ENCODE measurements around the gene ARVCF.

- TF ChIP-seq ZNF785 (tag by site-specific recombination; IDR thresholded peaks at IDR 0.05), result no peak
- TF ChIP-seq CTCF (tag by site-specific recombination; IDR thresholded peaks at IDR 0.05), result no peak
- TF ChIP-seq ZNF18 (tag by site-specific recombination; IDR thresholded peaks at IDR 0.05), result no peak
- no peak for TF ChIP-seq YY1 (tag by site-specific recombination; IDR thresholded peaks at IDR 0.05)
- TF ChIP-seq ZNF704 (tag by site-specific recombination; IDR thresholded peaks at IDR 0.05), result no peak
- no peak for TF ChIP-seq TSHZ1 (tag by site-specific recombination; IDR thresholded peaks at IDR 0.05; ENCODE audit: borderline replicate concordance)
- TF ChIP-seq ZNF792 (tag by site-specific recombination; IDR thresholded peaks at IDR 0.05), result no peak
- TF ChIP-seq ZNF473 (tag by site-specific recombination; IDR thresholded peaks at IDR 0.05), result no peak
- no peak for TF ChIP-seq ZNF639 (tag by site-specific recombination; IDR thresholded peaks at IDR 0.05)
- TF ChIP-seq ZNF274 (IDR thresholded peaks at IDR 0.05; ENCODE audit: low read length), result no peak
- no peak for TF ChIP-seq ZNF274 (tag by site-specific recombination; IDR thresholded peaks at IDR 0.05; ENCODE audit: borderline replicate concordance)
- no peak for TF ChIP-seq BCL11A (tag by site-specific recombination; IDR thresholded peaks at IDR 0.05; ENCODE audit: low read depth)
- TF ChIP-seq MEIS1 (CRISPR knock-in tag; IDR thresholded peaks at IDR 0.05; ENCODE audit: borderline replicate concordance), result no peak
- no peak for TF ChIP-seq ZNF184 (tag by site-specific recombination; IDR thresholded peaks at IDR 0.05)
- TF ChIP-seq ZNF416 (tag by site-specific recombination; IDR thresholded peaks at IDR 0.05), result no peak
Measured at GRCh38 chr22:19988965-19989724, 27.5 kb downstream of the ARVCF start.
